HG03280 (cell line): ENCODE measurements around the gene LAPTM5.
A peak's percentile ranks its signal among the peaks of the same experiment; 100 is the strongest.

Experiments
- ATAC-seq: cut with Tn5 transposase; IDR thresholded peaks from one replicate; pipeline ENCODE4 v1.9.1; 2021; ENCODE audit warnings: mild to moderate bottlenecking, moderate library complexity; ENCODE audit not compliant: unreplicated experiment

Gene LAPTM5

DNA sequence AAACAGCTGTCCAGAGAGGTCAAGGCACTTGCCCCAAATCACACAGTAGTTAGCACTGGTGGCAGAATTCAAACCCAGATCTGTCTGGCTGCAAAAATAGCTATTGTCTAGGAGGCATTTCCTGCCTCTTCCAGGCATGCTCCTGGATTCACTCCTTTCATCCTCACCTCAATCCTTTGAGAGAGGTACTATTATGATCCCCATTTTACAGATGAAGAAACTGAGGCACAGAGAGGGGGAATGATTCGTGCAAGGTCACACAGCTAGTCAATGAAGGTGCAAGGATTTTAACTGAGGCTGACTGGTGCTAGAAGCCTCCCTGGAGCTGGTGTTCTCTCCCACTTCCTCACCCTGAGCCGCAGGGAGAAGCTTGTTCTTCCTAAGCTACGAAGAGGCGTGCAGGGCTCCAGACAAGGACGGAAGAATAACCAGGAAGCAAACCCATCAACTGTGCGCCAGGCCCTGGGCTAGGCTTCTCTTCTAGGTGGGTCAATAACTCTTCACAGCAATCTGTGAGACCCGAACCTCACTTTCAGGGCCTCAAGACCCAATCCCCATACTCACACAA is 631 bp upstream of the LAPTM5 start:
- ATAC-seq = no peak

DNA sequence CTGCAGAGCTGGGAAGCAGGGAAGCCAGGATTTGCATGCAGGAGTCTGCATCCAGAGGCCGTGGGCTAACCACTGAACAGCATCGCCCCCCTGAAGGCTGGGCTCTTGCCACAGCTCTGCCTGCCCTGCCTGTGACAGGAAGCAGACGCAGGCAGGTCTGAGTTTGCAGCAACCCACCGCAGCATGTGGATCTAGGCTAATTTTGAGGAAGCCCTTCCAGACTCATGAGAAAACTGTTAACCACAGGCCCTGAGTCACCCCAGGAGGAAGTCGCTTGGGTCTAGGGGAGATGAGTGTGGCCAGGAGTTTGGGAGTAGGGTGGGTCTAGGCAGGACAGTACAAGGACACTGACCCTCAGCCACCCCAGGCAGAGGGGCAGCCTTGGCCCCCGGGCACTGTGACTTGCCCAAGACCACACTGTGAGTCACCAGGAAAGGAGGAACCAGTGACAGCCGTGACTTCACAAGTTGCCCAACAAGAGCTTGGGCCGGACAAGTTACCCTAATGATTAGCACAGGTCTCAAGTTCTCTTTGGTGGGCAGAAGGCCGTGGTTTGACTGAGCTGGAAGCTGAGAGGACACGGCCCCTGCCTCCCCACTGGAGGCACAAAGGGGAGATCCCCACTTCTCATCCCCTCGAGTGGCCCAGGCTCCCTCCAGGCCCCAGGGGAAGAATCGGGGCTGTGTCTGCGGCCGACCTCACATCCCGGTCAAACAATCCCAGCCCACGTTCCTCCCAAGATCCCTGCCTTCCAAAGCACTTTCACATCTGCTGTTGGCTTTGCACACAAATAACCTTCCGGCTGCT is 826 bp downstream of the LAPTM5 start:
- no peak for ATAC-seq

DNA sequence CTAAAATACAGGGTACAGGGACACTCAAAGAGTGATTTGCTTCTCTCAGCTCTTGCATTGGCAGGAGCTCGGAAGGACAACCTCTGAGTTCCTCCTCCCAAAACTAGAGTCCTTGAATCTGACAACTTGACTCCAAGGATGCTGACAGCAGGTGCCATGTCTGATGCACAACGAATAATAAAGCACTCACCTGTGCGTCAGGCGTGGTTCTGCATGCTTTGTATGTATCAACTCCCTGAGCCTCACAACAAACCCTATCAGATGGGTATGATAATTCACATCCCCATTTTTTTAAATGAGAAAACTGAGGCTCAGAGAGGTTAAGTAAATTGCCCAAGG is 1.4 kb downstream of the LAPTM5 start:
- ATAC-seq = no peak

DNA sequence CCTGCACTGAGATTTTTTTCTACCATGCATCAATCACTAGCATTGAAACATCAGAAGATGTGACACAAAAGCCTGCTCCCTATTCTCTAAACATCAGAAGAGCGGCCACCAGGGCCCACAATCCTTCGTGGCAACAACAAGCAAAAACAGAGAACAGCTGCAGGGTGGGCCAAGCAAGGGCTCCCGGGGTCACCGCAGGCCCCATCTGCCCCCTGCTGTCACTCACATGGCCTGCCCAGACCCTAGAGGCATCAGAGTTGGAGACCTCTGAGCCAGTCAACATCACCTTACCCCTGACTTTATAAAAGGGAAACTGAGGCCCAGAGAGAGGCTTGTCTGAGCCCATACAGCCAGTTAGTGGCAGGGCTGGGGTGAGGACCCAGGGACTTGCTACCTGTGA is 1.8 kb downstream of the LAPTM5 start:
- ATAC-seq = no peak

DNA sequence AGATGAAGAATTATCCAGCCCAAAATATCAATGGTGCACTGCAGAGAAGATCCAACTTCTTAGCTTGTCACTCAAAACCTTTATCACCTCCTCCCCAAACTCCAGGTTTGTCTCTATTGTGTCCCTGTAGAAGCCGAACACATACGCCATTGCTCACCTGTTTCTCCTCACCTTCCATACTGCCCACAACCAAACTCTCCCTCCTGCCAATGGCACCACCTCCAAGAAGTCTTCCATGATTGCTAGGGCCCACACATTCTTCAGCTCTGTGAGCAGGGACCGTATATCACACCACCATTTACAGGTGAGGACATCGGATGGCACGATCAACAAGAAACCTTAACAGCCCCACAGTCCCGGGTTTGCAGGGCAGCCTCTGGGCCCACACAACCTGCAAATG is 2.2 kb downstream of the LAPTM5 start:
- ATAC-seq = no peak

DNA sequence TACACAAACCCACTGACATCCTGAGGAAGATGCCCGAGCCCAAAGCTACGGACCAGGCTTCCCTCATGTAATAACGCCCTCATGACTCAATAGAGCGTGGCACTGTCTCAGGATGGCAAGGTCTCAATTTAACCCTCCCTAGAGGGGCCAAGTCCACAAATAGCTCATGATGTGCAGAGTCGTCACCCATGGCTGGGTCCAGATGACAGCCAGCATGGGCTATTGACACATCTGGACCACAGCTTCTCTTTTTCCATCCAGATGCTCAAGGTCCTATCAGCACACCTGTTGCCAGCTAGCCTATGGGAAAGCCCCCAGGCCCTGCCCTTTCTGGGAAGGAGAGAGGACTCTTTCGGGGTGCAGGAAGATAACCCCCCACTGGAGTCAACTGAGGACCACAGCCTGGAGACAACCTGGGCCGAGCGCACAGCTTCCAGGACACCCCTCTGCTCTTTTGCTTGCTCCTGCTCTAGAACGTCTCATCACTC is 2.8 kb downstream of the LAPTM5 start:
- peak; percentile 51 for ATAC-seq

DNA sequence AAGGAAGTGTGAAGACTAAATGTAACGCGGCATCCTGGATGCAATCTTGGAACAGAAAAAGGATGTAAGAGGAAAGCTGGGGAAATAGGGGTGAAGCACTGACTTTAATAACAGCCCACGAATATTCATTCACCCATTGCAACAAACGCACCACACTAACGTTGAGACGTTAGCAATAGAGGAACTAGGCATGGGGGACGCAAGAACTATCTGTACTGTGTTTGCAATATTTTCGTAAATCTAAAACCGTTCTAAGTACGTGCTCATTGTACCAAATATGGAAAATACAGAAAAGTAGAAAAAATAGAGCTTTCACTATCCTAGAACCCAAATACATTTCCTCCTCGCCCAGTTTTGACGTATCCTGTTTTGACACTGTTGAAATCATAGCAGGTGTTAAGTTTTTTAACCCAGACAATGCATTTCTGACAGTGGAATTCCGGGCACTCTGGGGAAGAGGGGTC is 3.9 kb downstream of the LAPTM5 start:
- ATAC-seq = no peak

DNA sequence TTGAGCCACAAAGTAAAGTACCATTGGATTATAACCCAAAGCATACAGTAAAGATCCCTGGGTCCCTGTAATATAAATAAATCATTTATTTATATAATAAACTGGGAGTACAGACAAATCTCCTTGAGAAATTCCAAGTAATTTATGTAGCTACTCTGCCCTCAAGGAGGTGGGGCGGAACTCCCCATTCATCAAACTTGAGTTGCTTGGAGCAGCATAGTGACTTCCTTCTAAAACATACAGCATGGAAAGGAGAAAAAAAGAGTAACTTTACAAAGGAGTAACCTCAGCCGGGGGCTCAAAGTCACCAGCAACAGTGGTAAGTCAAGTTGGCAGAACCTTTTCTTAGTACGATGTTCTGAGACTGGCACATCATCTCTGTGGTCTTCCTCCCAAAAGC is 4.5 kb downstream of the LAPTM5 start:
- no peak for ATAC-seq

DNA sequence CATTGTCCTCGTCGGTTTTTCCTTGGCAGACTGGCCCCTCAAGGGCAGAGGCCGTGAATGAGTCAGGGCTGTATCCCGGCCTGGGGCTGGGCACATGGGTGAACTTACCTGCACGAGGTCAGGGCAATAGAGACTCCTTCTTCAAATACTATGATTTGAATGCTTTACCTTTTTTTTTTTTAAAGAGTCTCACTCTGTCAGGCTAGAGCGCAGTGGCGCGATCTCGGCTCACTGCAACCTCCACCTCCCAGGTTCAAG is 5.0 kb downstream of the LAPTM5 start:
- ATAC-seq = no peak

DNA sequence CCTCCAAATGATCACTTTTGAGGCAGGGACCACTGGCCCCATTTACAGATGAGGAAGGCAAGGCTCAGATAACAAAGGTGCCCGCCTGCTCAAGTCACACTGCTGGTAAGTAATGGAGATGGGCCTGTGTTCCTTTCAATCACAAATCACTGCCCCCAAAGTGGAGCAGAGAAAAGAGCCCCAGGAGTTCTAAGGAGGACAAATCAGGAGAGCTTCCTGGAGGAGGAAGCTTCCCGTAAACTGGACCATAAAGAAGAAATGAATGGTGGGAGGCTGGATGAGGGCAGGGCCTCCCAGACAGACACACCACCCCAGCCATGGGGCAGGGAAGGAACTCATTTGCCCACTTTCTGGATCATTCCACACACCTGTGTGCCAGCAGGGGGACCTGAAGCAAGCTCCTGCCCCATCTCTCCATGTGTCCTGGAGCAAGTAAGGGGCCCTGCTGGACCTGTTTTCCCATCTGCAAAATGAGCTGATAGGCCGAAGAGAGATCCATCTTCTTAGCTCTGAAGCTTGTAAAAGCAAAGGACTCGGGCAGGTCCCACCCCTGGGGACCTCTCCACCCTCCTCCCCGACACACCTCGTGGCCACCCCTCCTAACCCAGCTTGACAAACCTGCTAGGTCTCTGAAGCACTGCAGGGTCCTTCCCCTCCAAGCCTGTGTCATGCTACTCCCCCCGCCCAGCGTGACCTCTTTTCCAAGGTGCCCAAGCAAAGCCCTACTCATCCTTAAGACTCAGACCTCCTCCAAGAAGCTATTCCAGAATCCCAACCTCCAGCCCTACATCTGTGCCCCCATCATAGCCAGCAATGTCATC is 5.5 kb downstream of the LAPTM5 start:
- ATAC-seq = no peak

DNA sequence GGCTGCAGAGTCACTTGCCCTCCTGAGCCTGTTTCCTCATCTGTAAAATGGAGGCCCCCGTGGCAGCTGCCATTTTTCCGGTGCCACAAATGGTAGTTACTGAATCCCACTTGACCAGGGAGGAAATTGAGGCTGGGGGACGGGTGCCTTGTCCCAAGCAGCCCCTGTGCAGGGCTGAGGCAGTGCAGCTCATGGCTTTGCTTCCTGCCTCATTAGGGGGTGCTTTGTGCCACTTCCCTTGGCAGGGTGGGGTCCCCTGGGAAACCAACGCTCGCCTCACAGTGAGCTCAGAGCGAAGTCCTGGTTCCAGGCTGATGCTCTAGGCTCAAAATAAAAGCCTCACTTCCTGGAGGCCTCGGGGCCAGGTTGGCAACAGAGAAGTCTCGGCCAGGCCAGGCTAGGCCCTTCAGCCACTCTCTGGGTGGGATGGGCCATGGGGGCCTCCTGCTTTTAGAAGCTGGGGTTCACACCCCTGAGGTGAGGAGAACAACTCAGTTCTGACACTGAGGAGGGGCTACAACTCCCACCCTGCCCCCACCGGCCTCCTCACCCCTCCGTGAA is 6.8 kb downstream of the LAPTM5 start:
- no peak for ATAC-seq

DNA sequence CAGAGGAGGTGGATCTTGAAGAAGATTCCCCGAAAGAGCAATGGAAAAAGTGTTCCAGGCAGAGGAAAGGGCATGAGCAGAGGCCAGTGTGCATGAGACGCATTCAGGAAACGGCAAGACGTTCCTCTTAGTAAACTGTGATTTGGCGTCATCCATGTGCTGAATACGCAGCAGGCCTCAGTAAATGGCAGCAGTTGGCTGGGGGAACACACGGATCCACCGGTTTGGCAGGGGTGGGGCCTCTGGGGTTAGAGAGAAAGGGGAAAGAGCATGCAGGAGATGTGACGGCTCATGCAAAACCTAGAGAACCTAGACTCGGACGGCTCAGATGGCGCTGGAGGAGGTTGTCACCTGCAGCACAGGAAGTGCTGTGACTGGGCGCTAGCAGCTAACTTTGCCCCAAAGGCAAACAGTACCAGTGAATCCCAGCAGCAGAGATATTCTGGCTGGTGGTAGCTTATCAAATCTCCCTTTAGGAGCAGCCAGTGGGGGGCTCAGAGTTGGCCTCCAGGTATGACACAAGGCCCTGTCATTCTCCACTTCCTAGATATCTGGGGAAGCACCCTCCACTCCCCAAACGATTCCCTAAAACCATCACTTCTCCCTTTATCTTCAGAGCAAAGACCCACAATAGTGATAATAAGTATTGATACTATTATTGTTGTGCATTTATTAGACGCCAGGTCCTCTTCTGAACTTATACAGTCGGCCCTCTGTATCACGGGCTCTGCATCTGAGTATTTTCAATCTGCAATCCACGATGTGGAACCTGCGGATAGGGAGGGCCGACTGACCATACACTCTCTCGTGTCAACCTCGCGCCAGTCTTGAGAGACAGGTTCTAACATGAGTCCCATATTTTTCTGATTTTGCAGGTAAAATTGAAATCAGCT is 7.6 kb downstream of the LAPTM5 start:
- ATAC-seq = no peak

DNA sequence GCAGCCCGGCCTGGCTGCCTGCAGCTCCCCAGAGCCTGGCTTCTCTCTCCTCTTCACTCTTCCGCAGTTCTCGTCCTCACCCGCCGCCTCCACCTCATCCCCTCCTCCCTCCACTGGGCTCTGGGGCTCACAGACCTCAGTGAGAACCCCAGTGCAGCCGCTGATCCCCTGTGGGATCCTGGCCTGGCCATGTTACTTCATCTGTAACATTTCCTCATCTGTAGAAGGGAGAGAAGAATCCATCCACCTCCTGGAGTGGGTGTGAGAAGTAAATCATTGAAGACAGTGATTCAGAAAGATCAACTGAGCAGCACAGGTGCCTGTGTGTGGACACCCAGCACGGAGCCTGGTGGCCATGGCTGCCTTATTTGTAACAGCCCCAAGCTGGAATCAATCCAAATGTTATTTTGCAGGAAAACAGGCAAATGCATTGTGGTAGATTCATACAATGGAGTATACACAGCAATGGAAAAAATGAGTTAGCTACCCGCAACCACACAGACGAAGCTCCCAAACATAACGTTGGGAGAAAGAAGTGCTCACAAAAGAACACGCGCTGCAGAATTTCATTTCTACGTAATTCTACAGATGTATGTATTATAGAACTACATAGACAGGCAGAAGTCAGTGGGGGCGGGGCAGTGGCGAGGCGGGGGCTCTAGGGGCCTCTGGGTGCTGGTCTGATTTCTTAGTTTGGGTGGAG is 8.7 kb downstream of the LAPTM5 start:
- ATAC-seq = no peak

DNA sequence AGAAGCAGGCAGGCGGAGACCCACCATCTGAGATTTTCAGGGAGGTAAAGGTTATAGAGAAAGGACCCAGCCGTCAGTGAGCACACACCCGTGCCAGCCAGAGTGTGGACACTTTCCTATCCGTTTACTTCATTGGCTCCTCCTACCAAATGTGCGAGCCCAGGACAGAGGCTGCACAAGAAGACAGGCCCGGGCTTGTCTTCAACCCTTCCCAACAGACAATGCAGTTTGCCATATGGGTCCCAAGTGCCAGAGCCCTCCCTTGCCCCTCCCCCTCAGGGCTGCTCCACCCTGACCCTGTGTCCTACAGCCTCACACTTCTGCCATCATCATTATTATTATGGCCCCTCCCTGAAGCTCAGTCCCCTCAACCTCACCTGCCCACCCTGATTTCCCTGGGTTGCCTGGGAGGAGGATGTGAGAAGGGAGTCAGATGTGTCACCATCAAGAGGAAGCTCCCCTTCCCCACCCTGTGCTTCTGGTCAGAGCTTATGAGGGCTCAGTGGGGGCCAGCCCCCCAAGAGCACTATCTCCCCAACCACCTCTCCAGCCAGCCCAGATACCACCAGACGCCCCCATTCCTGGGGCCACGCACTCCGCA is 9.4 kb downstream of the LAPTM5 start:
- ATAC-seq = no peak

DNA sequence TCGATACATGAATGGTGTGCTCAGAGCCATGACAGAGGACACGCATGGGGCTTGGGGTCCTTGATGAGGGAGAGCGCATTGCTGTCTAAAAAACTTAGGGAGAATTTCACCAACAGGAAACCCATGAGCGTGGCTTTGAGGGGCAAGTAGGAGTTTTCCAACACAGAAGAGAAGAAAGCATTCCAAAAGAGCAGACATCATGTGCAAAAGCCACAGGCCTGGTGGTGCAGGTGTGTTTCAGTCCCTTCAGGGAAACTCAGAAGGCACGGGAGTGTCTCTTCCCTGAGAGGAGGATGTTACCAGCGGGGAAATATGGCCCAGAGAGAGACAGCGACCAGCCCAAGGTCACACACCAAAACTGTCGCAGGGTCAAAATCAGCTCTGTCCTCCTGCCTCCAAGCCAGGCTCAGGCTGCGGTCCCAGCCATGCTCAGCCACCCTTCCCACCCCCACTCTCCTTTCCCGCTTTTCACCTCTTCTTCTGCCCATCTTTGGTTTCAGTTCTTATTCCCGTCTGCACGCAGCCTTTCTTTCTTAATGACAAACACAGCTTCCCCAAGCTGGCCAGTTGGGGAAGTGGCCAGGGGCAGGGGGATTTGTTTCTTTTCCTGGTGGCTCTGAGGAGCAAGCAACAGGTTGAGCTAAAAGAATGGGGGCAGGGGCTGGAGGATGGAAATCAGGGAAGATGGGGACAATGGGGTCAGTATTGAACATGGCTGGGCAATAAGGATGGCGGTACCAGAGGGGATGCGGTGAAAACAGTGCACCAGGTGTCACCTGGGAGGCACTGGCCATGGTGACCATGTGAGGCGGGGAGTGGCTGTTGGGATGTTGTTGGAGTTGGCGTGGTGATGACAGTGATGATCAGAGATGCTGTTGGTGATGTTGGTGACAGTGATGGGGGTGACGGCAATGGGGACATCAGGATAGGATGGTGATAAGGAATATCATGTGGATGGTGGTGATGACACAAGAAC is 10.3 kb downstream of the LAPTM5 start:
- ATAC-seq = no peak

DNA sequence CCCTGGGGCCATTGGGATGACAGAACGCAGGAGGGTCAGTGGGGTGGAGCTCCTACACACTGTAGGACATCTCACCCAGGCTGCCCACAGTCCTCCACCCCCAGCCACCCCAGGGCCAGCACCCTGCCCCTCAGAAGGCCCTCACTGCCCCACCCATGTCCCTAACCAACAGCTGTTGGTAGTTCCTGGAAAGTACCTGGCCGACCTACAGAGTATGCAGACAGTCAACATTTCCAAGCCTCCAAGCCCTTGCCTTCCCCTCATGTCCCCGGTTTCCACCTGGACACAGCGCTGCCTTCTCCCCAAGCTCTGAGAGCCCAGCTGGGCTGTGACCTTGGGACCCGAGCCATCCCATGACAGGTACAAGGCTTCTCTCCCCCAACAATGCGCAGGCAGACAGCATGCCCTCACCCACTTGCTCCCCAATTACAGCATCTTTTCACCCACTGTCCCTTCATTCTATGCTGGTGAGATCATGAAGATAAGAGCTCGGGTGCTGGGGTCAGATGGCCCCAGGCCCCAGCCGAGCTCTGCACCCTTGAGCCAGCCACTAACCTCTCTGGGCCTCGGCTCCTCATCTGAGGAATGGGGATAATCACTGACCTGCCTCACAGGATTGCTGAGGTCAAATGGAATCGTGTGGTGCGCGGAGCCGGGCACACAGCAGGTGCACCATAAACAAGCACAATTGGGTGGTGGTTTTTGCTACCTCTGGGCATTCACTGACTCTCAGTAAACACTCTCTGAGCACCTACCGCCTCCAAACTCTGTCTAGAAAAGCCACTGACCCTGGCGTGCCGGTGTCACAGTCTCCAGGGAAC is 11.2 kb downstream of the LAPTM5 start:
- no peak for ATAC-seq

DNA sequence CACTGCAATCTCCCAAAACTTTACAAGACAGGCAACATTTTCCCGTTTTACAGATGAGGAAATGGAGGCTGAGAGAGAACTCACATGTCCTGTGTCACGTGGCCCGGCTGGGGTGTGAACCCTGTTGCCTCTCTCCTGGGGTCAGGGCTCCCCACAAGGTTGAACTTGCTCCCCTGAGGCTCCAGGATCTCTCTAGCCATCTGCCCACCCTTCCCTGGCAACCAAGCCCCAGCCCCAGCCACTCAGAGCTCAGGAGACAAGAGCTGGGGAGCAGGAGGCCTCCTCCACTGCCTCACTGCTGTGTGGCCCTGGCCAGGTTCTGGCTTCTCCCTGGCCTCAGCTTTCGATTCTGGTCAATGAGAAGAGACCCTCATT is 11.8 kb downstream of the LAPTM5 start:
- ATAC-seq = no peak
